ENCODE data around the gene NELFB. TPM values are rescaled to one million over a fixed set of nuclear protein-coding genes. Genes with fewer than 3 reads are reported as not detected.

The NELFB gene
- total RNA-seq, 1 donor from 2014 or later: 47.3 TPM

DNA sequence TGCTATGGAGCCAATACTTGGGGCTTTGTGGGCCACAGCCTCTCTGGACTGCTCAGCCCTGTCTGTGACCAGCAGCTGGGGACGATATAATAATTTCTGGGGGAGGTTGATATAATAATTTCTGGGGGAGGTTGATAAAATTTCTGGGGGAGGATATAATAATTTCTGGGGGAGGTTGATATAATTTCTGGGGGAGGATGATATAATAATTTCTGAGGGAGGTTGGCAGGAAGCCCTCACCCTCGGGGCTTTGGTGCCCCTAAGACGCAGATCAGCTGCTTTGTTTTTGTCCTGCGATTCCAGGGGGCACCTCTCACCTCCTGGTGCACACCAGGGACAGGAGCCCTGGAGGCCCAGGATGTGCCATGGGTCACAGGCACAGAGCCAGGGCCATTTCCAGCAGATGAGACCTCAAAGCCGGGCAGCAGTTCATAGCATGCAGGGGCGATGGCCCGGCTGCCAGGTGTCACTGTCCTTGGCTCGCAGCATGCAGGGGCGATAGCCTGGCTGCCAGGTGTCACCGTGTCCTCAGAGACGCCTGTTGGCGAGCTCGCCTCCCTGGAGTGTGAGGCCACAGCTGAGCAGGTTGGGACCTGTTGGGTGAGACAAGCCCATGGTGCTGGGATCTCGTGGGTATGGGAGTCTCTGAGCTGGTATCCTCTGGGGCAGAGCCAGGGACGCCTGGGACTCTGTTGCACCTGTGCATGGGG lies 18.6 kb downstream of the NELFB start:
- DNase-seq (ENCODE audit: low read depth): no peak
- Histone ChIP-seq H3K36me3 (ENCODE audit: control insufficient read depth, insufficient read depth, low read length) (no peaks in the 10 kb centered on the region), H3K4me3 (ENCODE audit: low read depth, low read length) (no peak overlapping the region), H3K27me3 (ENCODE audit: control insufficient read depth, insufficient read depth, low read length) (no peaks in the 10 kb centered on the region)
- TF ChIP-seq, protein P1, sequence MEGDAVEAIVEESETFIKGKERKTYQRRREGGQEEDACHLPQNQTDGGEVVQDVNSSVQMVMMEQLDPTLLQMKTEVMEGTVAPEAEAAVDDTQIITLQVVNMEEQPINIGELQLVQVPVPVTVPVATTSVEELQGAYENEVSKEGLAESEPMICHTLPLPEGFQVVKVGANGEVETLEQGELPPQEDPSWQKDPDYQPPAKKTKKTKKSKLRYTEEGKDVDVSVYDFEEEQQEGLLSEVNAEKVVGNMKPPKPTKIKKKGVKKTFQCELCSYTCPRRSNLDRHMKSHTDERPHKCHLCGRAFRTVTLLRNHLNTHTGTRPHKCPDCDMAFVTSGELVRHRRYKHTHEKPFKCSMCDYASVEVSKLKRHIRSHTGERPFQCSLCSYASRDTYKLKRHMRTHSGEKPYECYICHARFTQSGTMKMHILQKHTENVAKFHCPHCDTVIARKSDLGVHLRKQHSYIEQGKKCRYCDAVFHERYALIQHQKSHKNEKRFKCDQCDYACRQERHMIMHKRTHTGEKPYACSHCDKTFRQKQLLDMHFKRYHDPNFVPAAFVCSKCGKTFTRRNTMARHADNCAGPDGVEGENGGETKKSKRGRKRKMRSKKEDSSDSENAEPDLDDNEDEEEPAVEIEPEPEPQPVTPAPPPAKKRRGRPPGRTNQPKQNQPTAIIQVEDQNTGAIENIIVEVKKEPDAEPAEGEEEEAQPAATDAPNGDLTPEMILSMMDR (IDR thresholded peaks at IDR 0.05; ENCODE audit: insufficient read depth, low read length, poor library complexity, severe bottlenecking): no peak

DNA sequence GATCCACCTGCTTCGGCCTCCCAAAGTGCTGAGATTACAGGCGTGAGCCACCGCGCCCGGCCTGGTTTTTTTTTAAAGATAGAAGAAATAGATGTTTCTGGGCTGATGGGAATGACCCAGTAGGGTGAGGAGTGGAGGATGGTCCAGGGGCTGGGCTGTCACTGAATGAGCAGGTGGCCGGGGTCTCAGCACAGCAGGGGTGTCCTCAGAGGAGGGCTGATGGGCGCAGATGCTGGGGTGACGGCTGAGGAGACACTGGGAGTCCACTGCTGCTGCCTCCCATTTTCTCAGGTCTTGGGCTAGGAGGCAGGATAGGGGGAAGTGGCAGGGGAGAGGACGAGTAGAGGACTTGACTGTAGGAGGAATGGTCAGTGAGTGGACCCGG lies 20.1 kb downstream of the NELFB start:
- Histone ChIP-seq H3K36me3 (ENCODE audit: control insufficient read depth, insufficient read depth, low read length) (peaks cover 1% of the 10 kb centered on the region), H3K4me3 (ENCODE audit: low read depth, low read length) (no peak overlapping the region), H3K27me3 (ENCODE audit: control insufficient read depth, insufficient read depth, low read length) (no peaks in the 10 kb centered on the region)
- no peak for DNase-seq (ENCODE audit: low read depth)
- TF ChIP-seq, protein P1 (IDR thresholded peaks at IDR 0.05; ENCODE audit: insufficient read depth, low read length, poor library complexity, severe bottlenecking): no peak

DNA sequence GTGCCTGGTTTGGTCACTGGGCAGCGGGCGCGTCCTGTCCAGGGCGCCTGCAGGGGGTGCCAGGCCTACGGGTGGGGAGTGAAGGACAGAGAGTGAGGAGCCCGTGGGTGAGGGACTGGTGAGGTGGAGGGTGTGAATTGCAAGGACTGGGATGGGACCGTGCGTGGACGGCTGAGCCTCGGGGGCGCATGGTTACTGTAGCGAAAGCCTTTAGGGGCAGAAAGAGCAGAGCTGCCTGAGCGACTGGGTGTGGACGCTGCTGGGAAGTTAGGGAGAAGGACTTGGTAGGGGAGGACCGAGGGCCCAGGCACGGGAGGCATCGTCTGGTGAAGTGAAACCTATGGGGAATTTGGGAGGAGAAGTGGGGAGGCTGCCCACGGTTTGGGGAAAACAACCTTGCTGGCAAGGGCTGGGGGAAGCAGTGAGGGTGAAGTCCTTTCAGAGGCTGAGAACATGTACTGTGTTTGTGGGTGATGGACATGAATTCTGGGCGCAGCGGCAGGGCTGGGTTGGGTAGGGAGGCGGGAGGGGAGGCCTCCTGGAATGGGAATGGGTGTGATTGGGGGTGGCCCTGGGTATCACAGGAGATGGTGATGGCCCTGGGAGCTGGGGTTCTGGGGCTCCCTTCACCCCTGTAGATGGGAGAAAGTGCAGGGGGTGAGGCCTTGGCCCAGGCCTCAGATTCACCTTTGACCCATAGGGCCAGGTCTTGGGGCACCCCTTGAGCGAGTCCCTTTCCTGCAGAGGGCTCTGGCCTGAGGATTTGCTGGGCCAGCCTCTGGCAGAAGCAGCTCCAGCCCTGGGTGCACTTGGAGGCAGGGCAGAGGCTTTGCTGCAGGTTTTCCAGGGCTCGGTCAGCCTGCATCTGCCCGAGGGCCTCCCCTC lies 20.7 kb downstream of the NELFB start:
- TF ChIP-seq, protein P1 (IDR thresholded peaks at IDR 0.05; ENCODE audit: insufficient read depth, low read length, poor library complexity, severe bottlenecking): no peak
- Histone ChIP-seq H3K4me3 (ENCODE audit: low read depth, low read length) (no peak overlapping the region), H3K36me3 (ENCODE audit: control insufficient read depth, insufficient read depth, low read length) (peaks cover 1% of the 10 kb centered on the region), H3K27me3 (ENCODE audit: control insufficient read depth, insufficient read depth, low read length) (no peaks in the 10 kb centered on the region)
- DNase-seq (ENCODE audit: low read depth): no peak

DNA sequence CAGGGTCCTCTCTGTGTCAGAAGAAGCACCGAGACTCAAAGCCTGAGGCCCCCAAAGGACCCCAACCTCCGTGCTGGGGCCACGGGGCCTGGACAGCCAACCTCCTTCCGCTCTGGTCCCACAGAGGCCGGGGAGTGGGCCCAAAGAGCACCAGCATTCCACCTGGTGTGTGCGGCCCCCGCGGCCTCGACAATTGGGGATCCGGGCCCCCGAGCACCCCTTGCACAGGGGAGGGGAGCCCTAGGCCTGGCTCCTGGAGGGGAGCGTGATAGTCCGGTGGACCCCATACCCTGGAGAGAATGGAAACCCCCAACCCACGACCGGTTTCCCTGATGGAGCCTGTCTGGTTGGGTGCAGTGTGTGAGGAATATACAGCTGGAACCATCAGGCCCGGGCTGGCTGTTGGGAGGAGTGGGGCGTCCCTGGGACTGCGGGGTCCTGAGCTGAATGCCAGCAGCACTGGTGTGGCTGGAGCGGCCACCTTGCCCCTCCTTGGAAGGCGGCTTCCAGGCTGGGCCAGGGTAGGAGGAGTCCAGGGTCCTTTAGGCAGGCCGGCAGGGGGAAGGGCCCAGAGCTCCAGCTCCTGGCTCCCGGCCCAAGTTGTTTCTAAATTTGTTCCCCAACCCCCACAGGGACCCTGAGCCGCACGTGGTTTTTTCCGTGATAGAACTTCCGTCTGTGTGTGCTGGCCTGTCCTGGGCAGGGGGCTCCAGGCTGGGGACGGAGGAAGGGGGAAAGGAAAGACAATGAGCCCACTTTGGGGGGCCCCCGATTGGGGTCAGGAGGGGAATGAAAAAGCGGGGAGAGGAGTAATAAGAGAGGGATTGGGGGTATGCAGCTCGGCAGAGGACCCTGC lies 21.6 kb downstream of the NELFB start:
- Histone ChIP-seq H3K4me3 (ENCODE audit: low read depth, low read length) (peak overlapping the region; percentile 61), H3K36me3 (ENCODE audit: control insufficient read depth, insufficient read depth, low read length) (peaks cover 1% of the 10 kb centered on the region), H3K27me3 (ENCODE audit: control insufficient read depth, insufficient read depth, low read length) (no peaks in the 10 kb centered on the region)
- no peak for DNase-seq (ENCODE audit: low read depth)
- TF ChIP-seq, protein P1 (IDR thresholded peaks at IDR 0.05; ENCODE audit: insufficient read depth, low read length, poor library complexity, severe bottlenecking): no peak

DNA sequence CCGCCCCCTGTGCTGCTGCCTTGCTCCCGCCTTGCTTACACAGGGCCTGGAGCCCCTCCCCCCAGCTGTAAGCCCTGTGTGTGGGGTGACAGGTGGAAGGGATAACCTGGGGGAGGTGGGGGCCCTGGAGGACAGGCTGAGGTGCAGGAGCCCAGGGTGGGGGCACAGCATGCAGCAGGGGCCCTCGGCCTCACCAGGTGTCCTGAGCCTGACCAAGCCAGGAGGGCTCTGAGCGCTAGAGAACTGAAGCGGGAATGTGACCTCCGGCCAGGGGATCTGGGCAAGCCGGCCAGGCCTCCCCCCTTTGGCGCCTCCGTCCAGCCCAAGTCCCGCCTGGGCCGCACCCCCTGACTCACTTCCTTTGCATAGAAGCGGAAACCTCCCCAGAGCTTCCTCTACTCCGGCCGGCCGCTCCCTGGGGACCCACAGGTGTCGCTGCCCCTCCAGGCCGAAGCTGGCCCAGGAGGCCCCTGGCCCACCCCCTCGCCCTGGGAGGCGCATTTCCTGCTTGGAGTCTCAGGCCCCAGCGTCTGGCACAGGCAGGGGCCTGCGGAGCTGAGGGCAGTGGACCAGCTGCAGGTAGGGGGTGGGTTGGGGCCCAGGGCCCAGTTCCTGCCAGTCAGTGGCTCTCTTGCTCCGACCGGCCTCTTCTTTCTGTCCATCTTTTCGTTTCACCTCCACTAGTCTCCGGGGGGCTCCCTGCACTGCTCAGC lies 22.4 kb downstream of the NELFB start, which contains the start of gene TOR4A:
Gene TOR4A (plus strand): TSS at position 398 of the 713 bp plus-strand sequence. CDS start 964 bp downstream, outside the sequence.
- H3K4me3 ChIP-seq (ENCODE audit: low read depth, low read length): peak within 1 kb of the TSS; percentile 61
- DNase-seq (ENCODE audit: low read depth): peak; percentile 65

More for the DNA sequence above, 22.4 kb downstream of the NELFB start, which contains the start of gene TOR4A:
- Histone ChIP-seq H3K36me3 (ENCODE audit: control insufficient read depth, insufficient read depth, low read length) (peaks cover 1% of the 10 kb centered on the region), H3K27me3 (ENCODE audit: control insufficient read depth, insufficient read depth, low read length) (no peaks in the 10 kb centered on the region)
- TF ChIP-seq, protein P1 (IDR thresholded peaks at IDR 0.05; ENCODE audit: insufficient read depth, low read length, poor library complexity, severe bottlenecking): peak; percentile 46
